ENCODE measurements around the gene DOK3. TPM values are rescaled to one million over a fixed set of nuclear protein-coding genes. Genes with fewer than 3 reads are reported as not detected.
A peak's percentile ranks its signal among the peaks of the same experiment; 100 is the strongest.

The DOK3 gene
- total RNA-seq, 1 donor from 2014 or later = 5.2 TPM

GRCh38 chr5:177483994-177484901 lies 25.4 kb downstream of the DOK3 start:
- no peak for DNase-seq
- Mint-ChIP-seq H3K4me3 (no peak overlapping the region), H3K9me3 (no peaks in the 10 kb centered on the region), H3K36me3 (ENCODE audit: low read depth) (peaks cover 18% of the 10 kb centered on the region), H3K4me1 (peaks cover 8% of the 10 kb centered on the region), H3K27ac (peak overlapping the region; percentile 10), H3K27me3 (no peaks in the 10 kb centered on the region)
- intact Hi-C loops (cut with micrococcal nuclease) = no loop called here

DNA sequence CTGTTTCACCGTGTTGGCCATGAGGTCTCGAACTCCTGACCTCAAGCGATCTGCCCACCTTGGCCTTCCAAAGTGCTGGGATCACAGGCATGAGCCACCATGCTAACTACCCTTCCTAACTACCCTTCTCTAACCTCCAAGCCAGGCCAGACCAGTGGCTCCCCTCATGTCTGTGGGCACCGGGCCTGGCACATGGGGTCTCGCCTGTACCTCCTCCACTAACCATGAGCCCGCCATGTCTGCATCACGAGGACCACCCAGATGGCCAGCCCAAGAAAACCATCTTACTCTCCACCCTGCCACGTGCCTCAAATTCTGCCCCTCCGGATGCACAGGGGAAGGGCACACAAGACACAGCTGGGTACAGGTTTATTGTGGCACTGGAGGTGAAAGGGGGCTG lies 26.6 kb downstream of the DOK3 start:
- Mint-ChIP-seq H3K4me3 (no peak overlapping the region), H3K9me3 (no peaks in the 10 kb centered on the region), H3K27me3 (no peaks in the 10 kb centered on the region), H3K4me1 (peaks cover 19% of the 10 kb centered on the region), H3K36me3 (ENCODE audit: low read depth) (peaks cover 21% of the 10 kb centered on the region), H3K27ac (no peak overlapping the region)
- no peak for DNase-seq
- intact Hi-C loops (cut with micrococcal nuclease) = no loop called here

GRCh38 chr5:177482359-177482795 lies 27.2 kb downstream of the DOK3 start:
- Mint-ChIP-seq H3K4me3 (no peak overlapping the region), H3K27ac (no peak overlapping the region), H3K36me3 (ENCODE audit: low read depth) (peaks cover 19% of the 10 kb centered on the region), H3K4me1 (peaks cover 19% of the 10 kb centered on the region), H3K27me3 (no peaks in the 10 kb centered on the region), H3K9me3 (no peaks in the 10 kb centered on the region)
- intact Hi-C loops (cut with micrococcal nuclease) = no loop called here
- no peak for DNase-seq

DNA sequence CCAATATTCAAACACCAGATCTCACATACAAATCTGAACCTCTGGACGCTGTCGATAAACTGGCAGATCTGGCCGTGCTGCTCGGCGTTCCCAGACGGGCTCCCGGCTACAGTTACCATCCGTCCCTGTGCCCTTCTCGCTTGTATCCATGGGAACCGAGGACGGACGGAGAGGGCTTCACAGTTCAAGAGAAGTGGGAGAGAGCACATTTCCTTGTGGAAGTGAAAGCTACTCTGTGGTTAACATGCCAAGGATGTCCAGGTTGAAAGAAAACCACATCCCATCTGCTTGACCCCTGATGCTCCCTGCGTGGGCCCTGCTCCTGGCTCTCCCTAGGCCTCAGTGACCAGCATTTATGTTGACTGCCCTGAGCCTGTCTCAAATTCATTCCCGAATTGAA lies 29.9 kb downstream of the DOK3 start:
- Mint-ChIP-seq H3K4me3 (no peak overlapping the region), H3K27ac (peak overlapping the region; percentile 85), H3K36me3 (ENCODE audit: low read depth) (peaks cover 10% of the 10 kb centered on the region), H3K27me3 (no peaks in the 10 kb centered on the region), H3K9me3 (no peaks in the 10 kb centered on the region), H3K4me1 (peaks cover 31% of the 10 kb centered on the region)
- intact Hi-C loops (cut with micrococcal nuclease) = loop anchor here (2.0 kb wide), 1 partner anchor 17 kb away; the partner anchor contains the start of gene PDLIM7
- no peak for DNase-seq

GRCh38 chr5:177478711-177479646 lies 30.6 kb downstream of the DOK3 start:
- H3K4me3 Mint-ChIP-seq = peak overlapping the region; percentile 53
- peak; percentile 74 for DNase-seq
- peaks cover 6% of the 10 kb centered on the region for H3K27me3 Mint-ChIP-seq
- intact Hi-C loops (cut with micrococcal nuclease) = loop anchor here (2.0 kb wide), 1 partner anchor 18 kb away; the partner anchor contains the start of gene PDLIM7
- H3K27ac Mint-ChIP-seq = peak overlapping the region; percentile 92
- H3K9me3 Mint-ChIP-seq = no peaks in the 10 kb centered on the region
- peaks cover 10% of the 10 kb centered on the region for H3K36me3 Mint-ChIP-seq (ENCODE audit: low read depth)
- H3K4me1 Mint-ChIP-seq = peaks cover 37% of the 10 kb centered on the region

- Mint-ChIP-seq H3K4me3 (no peak overlapping the region), H3K27ac (peak overlapping the region; percentile 92), H3K4me1 (peaks cover 40% of the 10 kb centered on the region), H3K36me3 (ENCODE audit: low read depth) (peaks cover 8% of the 10 kb centered on the region), H3K9me3 (no peaks in the 10 kb centered on the region), H3K27me3 (peaks cover 8% of the 10 kb centered on the region)
- intact Hi-C loops (cut with micrococcal nuclease) = loop anchor here (2.0 kb wide), 1 partner anchor 19 kb away; the partner anchor contains the start of gene PDLIM7
- no peak for DNase-seq
Observed at GRCh38 chr5:177477701-177478477, 31.7 kb downstream of the DOK3 start.

DNA sequence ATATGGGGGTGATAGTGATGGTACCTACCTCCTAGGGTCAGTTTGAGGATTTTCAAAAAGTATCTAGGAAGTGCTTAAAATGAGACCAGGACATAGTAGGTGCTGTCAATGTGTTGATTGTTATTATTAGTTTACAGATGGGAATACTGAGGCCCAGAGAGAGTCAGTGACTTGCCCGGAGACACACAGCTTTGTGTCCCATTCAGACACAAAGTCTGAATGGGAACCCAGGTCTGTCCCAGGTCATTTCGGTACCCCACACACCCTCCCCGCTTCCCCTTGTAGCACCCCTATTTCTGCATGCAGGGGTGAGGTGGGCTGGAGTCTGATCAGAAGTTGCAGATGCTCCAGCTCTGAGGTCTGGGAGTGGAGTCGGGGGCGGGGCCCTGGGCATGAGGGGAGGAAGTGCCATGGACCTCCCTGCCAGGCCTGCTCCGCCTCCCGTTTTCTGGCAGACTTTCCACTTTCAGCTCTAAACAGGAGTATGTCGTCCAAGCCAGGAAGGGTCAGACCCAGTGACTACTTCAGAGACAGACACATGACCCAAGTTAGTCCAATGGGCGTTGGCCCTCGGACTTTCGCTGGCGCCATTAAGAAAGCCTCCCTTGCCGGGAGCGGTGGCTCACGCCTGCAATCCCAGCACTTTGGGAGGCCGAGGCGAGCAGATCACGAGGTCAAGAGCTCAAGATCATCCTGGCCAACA lies 32.9 kb downstream of the DOK3 start:
- Mint-ChIP-seq H3K4me3 (peak overlapping the region; percentile 46), H3K27me3 (peaks cover 8% of the 10 kb centered on the region), H3K9me3 (no peaks in the 10 kb centered on the region), H3K27ac (peak overlapping the region; percentile 65), H3K4me1 (peaks cover 40% of the 10 kb centered on the region), H3K36me3 (ENCODE audit: low read depth) (peaks cover 5% of the 10 kb centered on the region)
- no peak for DNase-seq
- intact Hi-C loops (cut with micrococcal nuclease) = no loop called here

- intact Hi-C loops (cut with micrococcal nuclease) = no loop called here
- no peak for DNase-seq
- H3K4me3 Mint-ChIP-seq = peak overlapping the region; percentile 46
- H3K9me3 Mint-ChIP-seq = no peaks in the 10 kb centered on the region
- H3K27ac Mint-ChIP-seq = peak overlapping the region; percentile 65
- peaks cover 42% of the 10 kb centered on the region for H3K4me1 Mint-ChIP-seq
- H3K27me3 Mint-ChIP-seq = peaks cover 8% of the 10 kb centered on the region
- peaks cover 5% of the 10 kb centered on the region for H3K36me3 Mint-ChIP-seq (ENCODE audit: low read depth)
Observed at GRCh38 chr5:177475563-177476427, 33.8 kb downstream of the DOK3 start.

GRCh38 chr5:177474846-177475562 lies 34.6 kb downstream of the DOK3 start:
- H3K36me3 Mint-ChIP-seq (ENCODE audit: low read depth) = peaks cover 5% of the 10 kb centered on the region
- H3K9me3 Mint-ChIP-seq = no peaks in the 10 kb centered on the region
- peaks cover 8% of the 10 kb centered on the region for H3K27me3 Mint-ChIP-seq
- H3K4me3 Mint-ChIP-seq = peak overlapping the region; percentile 85
- peak overlapping the region; percentile 11 for H3K27ac Mint-ChIP-seq
- no peak for DNase-seq
- intact Hi-C loops (cut with micrococcal nuclease) = no loop called here
- peaks cover 43% of the 10 kb centered on the region for H3K4me1 Mint-ChIP-seq

- no peak for DNase-seq
- Mint-ChIP-seq H3K4me1 (peaks cover 35% of the 10 kb centered on the region), H3K4me3 (peak overlapping the region; percentile 85), H3K27ac (peak overlapping the region; percentile 84), H3K27me3 (peaks cover 8% of the 10 kb centered on the region), H3K36me3 (ENCODE audit: low read depth) (peaks cover 4% of the 10 kb centered on the region), H3K9me3 (no peaks in the 10 kb centered on the region)
- intact Hi-C loops (cut with micrococcal nuclease) = no loop called here
Observed at GRCh38 chr5:177474002-177474476, 35.6 kb downstream of the DOK3 start.

DNA sequence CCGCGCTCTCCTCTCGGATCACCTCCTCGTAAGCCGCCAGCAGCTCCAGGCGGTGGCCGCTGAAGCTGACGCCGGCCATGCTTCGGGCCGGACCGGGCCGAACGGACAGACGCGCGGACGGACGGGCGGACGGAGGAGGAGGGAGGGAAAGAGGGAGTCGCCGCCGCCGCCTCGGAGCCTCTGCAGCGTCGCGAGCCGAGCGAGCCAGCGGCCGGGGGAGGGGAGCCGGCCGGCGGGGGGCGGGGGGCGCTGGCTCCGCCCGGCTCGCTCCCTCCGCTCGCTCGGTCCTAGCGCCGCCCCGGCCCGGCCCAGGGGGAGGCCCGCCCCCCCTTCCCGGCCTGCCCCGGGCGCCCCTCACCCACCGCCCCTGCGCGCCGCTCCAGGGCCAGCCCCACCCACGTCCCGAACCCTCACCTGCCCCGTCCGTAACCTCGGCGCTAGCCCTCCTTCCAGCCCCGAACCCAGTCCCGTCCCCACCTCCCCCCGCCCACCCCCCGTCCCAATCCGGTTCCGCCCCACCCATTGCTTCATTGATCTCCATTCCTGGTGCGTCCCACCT lies 36.1 kb downstream of the DOK3 start, which contains the start of gene DBN1:
TSS of gene DBN1 (minus strand) at position 192 of the 559 bp plus-strand sequence. CDS start at position 79, 113 bp downstream.
- DNase-seq = peak; percentile 70
- peak within 1 kb of the TSS; percentile 84 for H3K27ac Mint-ChIP-seq
- no peaks in the 10 kb centered on the region for H3K36me3 Mint-ChIP-seq (ENCODE audit: low read depth)
- intact Hi-C loops (cut with micrococcal nuclease) = loop anchor here (2.0 kb wide), 1 partner anchor 17 kb away; no protein-coding TSS in a partner anchor
- H3K27me3 Mint-ChIP-seq = peaks cover 8% of the 10 kb centered on the region
- H3K4me3 Mint-ChIP-seq = peak within 1 kb of the TSS; percentile 85
- no peaks in the 10 kb centered on the region for H3K9me3 Mint-ChIP-seq
- H3K4me1 Mint-ChIP-seq = peaks cover 29% of the 10 kb centered on the region
